Measurements from ENCODE around the gene GMPR2. TPM values are rescaled to one million over a fixed set of nuclear protein-coding genes. Genes with fewer than 3 reads are reported as not detected.

Gene GMPR2
- total and polyA plus RNA-seq, 10 donors, result 42.2 to 85.6 (median 62.8) TPM

DNA sequence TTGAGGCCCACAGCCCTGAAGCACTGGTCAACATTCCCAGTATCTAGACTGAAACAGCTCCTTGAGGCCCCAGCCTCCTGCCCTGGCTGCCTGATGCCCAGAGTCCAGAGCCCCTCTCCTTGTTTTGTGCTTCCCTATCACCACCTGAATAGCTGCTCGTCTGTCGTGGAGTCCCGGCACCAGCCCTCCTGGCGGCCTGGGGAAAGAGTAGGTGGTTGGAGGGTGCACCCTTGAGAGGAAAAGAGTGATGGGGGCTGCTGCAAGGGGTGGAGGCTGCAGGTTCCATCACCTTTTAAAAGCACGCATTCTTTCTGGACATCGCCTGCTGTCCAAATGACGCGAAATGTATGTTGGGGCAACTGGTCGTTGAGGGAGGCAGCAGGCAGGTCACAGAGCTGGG is 35.5 kb downstream of the GMPR2 start:
- no peaks in the 10 kb centered on the region for H3K9me3 ChIP-seq
- intact Hi-C loops (cut with DNase I; ENCODE audit: low total_unique reads), result no loop called here
- no peak for TF ChIP-seq POLR2AphosphoS5 (IDR thresholded peaks at IDR 0.05)
- TF ChIP-seq, protein P1, sequence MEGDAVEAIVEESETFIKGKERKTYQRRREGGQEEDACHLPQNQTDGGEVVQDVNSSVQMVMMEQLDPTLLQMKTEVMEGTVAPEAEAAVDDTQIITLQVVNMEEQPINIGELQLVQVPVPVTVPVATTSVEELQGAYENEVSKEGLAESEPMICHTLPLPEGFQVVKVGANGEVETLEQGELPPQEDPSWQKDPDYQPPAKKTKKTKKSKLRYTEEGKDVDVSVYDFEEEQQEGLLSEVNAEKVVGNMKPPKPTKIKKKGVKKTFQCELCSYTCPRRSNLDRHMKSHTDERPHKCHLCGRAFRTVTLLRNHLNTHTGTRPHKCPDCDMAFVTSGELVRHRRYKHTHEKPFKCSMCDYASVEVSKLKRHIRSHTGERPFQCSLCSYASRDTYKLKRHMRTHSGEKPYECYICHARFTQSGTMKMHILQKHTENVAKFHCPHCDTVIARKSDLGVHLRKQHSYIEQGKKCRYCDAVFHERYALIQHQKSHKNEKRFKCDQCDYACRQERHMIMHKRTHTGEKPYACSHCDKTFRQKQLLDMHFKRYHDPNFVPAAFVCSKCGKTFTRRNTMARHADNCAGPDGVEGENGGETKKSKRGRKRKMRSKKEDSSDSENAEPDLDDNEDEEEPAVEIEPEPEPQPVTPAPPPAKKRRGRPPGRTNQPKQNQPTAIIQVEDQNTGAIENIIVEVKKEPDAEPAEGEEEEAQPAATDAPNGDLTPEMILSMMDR (IDR thresholded peaks at IDR 0.05 in 8 of 11, conservative IDR thresholded peaks at IDR 0.05 in 3 of 11), result no peak
- TF ChIP-seq POLR2A (IDR thresholded peaks at IDR 0.05), result no peak
- H3K27me3 ChIP-seq (replicated peaks in 1 of 7), result no peaks in the 10 kb centered on the region
- H3K4me3 ChIP-seq, result no peak overlapping the region
- peaks cover 4 to 36% (median 25%) of the 10 kb centered on the region in 6 donors for H3K4me1 ChIP-seq
- H3K36me3 ChIP-seq, result peaks cover 0 to 70% (median 43%) of the 10 kb centered on the region in 6 donors
- no peak for DNase-seq
- no peak overlapping the region for H3K27ac ChIP-seq
- WGBS, 5 donors, result 93 to 97% (median 96%) methylated on average over 9 of the region's 9 CpGs

DNA sequence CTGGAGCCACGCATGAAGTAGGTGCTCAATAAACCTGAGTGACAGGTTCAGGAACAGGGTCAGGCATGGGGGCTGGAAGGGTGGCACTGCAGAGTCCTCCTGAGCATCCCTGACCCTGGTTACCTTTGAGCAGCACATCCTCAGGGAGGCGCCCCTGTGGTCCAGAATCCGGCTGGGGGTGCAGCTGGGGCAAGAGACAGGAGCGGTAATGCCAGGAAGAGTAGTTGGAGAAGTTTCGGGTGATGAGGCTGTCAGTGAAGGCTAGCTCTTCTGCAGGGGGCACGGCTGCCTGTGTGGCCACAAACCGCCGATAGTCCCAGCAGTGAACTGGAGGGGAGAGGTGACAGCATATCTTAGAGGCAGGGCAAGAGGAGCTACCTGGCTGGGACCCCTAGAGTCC is 36.6 kb downstream of the GMPR2 start:
- H3K4me3 ChIP-seq, result no peak overlapping the region
- H3K4me1 ChIP-seq, result peaks cover 5 to 48% (median 37%) of the 10 kb centered on the region in 6 donors
- no peaks in the 10 kb centered on the region for H3K9me3 ChIP-seq
- intact Hi-C loops (cut with DNase I; ENCODE audit: low total_unique reads), result no loop called here
- H3K36me3 ChIP-seq, result peaks cover 0 to 59% (median 43%) of the 10 kb centered on the region in 6 donors
- no peaks in the 10 kb centered on the region for H3K27me3 ChIP-seq (replicated peaks in 1 of 7)
- no peak overlapping the region for H3K27ac ChIP-seq
- DNase-seq, result no peak
- TF ChIP-seq, protein P1 (IDR thresholded peaks at IDR 0.05 in 8 of 11, conservative IDR thresholded peaks at IDR 0.05 in 3 of 11), result no peak
- TF ChIP-seq POLR2AphosphoS5 (IDR thresholded peaks at IDR 0.05) (no peak), POLR2A (IDR thresholded peaks at IDR 0.05) (no peak)
- 93 to 98% (median 94%) methylated on average over 7 to 8 of the region's 8 CpGs for WGBS, 5 donors

DNA sequence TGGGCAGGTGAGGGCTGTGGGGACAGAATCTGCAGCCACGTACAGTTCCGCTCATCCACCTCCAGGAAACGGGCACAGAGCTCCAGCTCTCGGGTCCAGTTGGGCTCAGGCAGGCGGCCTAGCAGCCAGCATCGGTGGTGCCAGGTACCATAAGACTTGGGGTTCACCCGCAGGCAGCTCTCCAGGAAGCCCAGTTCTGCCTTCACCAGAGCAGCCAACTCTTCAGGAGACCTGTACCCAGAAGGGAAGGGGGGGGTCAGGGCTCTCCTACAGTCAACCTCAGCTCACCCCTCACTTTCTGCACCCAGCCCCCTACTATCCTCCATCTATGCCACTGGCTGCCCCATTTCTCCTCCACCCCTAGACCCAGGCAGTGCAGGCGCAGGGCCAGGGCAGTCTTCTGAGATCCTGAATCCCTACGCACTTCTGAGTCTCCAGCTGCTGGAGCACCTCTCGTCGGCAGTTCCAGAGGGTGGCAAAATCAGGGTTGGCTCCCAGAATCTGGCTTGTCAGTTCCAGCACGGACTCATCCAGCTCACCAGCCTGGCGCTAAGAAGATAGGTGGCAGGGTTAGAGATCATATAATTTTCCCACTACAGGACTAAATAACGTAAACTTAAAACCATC is 37.3 kb downstream of the GMPR2 start:
- peak overlapping the region in 3 of 8 donors; percentile 95 to 100 (median 99) for H3K27ac ChIP-seq

More for the DNA sequence above, 37.3 kb downstream of the GMPR2 start:
- H3K4me3 ChIP-seq, result no peak overlapping the region
- peak; percentile 75 for DNase-seq
- H3K9me3 ChIP-seq, result no peaks in the 10 kb centered on the region
- H3K27me3 ChIP-seq (replicated peaks in 1 of 7), result no peaks in the 10 kb centered on the region
- WGBS, 5 donors, result 95 to 98% (median 97%) methylated on average over 10 to 14 of the region's 14 CpGs
- intact Hi-C loops (cut with DNase I; ENCODE audit: low total_unique reads), result no loop called here
- H3K4me1 ChIP-seq, result peaks cover 7 to 54% (median 41%) of the 10 kb centered on the region in 6 donors
- TF ChIP-seq POLR2A (IDR thresholded peaks at IDR 0.05), result no peak
- TF ChIP-seq POLR2AphosphoS5 (IDR thresholded peaks at IDR 0.05), result no peak
- TF ChIP-seq, protein P1 (IDR thresholded peaks at IDR 0.05 in 8 of 11, conservative IDR thresholded peaks at IDR 0.05 in 3 of 11), result no peak
- peaks cover 0 to 52% (median 41%) of the 10 kb centered on the region in 6 donors for H3K36me3 ChIP-seq

Measured in spleen (tissue), 11 donors.